ENCODE results near the gene NCKAP5L.

The NCKAP5L gene

GRCh38 chr12:49868449-49868848, 40.2 kb upstream of the NCKAP5L start:
- no peak for TF ChIP-seq CTCF (conservative IDR thresholded peaks at IDR 0.05; ENCODE audit: low read length)
- DNase-seq (ENCODE audit: low read depth) = no peak
- no peak overlapping the region for H3K4me3 ChIP-seq (ENCODE audit: low read length)

GRCh38 chr12:49867570-49868341, 39.5 kb upstream of the NCKAP5L start:
- TF ChIP-seq CTCF (conservative IDR thresholded peaks at IDR 0.05; ENCODE audit: low read length) = no peak
- H3K4me3 ChIP-seq (ENCODE audit: low read length) = no peak overlapping the region
- no peak for DNase-seq (ENCODE audit: low read depth)

GRCh38 chr12:49866859-49867569, 38.8 kb upstream of the NCKAP5L start:
- TF ChIP-seq CTCF (conservative IDR thresholded peaks at IDR 0.05; ENCODE audit: low read length) = peak; percentile 94
- no peak overlapping the region for H3K4me3 ChIP-seq (ENCODE audit: low read length)

GRCh38 chr12:49865782-49866135, 37.5 kb upstream of the NCKAP5L start:
- no peak for DNase-seq (ENCODE audit: low read depth)
- no peak for TF ChIP-seq CTCF (conservative IDR thresholded peaks at IDR 0.05; ENCODE audit: low read length)
- no peak overlapping the region for H3K4me3 ChIP-seq (ENCODE audit: low read length)

More at GRCh38 chr12:49866859-49867569, 38.8 kb upstream of the NCKAP5L start:
- peak; percentile 40 for DNase-seq (ENCODE audit: low read depth)

- no peak for DNase-seq (ENCODE audit: low read depth)
- H3K4me3 ChIP-seq (ENCODE audit: low read length) = no peak overlapping the region
- TF ChIP-seq CTCF (conservative IDR thresholded peaks at IDR 0.05; ENCODE audit: low read length) = no peak
These were observed 37.0 kb upstream of the NCKAP5L start for GRCh38 chr12:49865109-49865781.

GRCh38 chr12:49864798-49865090, 36.5 kb upstream of the NCKAP5L start:
- H3K4me3 ChIP-seq (ENCODE audit: low read length) = no peak overlapping the region
- TF ChIP-seq CTCF (conservative IDR thresholded peaks at IDR 0.05; ENCODE audit: low read length) = no peak
- DNase-seq (ENCODE audit: low read depth) = no peak

All from AG10803 (cell line).